ENCODE data around the gene CHST3. TPM values are rescaled to one million over a fixed set of nuclear protein-coding genes. Genes with fewer than 3 reads are reported as not detected.

Gene CHST3
- total and polyA plus RNA-seq, 9 of the 15 experiments (the other 6 are each of a cell fraction or from before 2014, with no cell fraction given) = 0.01 to 1.3 (median 0.15) TPM

DNA sequence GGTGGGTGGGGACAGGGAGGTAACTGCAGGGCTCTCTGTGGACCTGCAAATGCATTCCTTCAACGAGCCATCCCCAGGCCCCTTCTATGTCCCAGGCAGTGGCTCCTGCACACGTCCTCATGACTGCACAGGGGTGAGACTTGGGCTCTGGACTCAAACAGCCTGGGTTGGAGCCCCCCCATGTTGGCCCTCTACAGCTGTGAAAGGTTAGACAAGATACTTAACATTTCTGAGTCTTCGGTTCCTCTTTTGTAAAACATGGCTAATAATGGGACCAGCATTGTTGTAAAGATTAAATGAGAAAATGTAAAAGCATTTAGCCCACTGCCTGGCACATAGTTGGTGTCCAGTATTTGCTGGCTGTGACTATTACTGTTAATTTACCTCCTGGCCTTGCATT is 41.8 kb downstream of the CHST3 start (continued):
- TF ChIP-seq, protein P1, sequence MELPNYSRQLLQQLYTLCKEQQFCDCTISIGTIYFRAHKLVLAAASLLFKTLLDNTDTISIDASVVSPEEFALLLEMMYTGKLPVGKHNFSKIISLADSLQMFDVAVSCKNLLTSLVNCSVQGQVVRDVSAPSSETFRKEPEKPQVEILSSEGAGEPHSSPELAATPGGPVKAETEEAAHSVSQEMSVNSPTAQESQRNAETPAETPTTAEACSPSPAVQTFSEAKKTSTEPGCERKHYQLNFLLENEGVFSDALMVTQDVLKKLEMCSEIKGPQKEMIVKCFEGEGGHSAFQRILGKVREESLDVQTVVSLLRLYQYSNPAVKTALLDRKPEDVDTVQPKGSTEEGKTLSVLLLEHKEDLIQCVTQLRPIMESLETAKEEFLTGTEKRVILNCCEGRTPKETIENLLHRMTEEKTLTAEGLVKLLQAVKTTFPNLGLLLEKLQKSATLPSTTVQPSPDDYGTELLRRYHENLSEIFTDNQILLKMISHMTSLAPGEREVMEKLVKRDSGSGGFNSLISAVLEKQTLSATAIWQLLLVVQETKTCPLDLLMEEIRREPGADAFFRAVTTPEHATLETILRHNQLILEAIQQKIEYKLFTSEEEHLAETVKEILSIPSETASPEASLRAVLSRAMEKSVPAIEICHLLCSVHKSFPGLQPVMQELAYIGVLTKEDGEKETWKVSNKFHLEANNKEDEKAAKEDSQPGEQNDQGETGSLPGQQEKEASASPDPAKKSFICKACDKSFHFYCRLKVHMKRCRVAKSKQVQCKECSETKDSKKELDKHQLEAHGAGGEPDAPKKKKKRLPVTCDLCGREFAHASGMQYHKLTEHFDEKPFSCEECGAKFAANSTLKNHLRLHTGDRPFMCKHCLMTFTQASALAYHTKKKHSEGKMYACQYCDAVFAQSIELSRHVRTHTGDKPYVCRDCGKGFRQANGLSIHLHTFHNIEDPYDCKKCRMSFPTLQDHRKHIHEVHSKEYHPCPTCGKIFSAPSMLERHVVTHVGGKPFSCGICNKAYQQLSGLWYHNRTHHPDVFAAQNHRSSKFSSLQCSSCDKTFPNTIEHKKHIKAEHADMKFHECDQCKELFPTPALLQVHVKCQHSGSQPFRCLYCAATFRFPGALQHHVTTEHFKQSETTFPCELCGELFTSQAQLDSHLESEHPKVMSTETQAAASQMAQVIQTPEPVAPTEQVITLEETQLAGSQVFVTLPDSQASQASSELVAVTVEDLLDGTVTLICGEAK (IDR thresholded peaks at IDR 0.05) = no peak
- TF ChIP-seq, protein P1 (CRISPR knock-in tag; IDR thresholded peaks at IDR 0.05) = no peak
- TF ChIP-seq HDAC1 (IDR thresholded peaks at IDR 0.05) (no peak), ASH1L (IDR thresholded peaks at IDR 0.05; ENCODE audit: borderline replicate concordance, low read depth, partially characterized antibody) (no peak), NONO (IDR thresholded peaks at IDR 0.05; ENCODE audit: low read depth in 2 of 2, low read length in 1 of 2) (no peak), SMARCE1 (IDR thresholded peaks at IDR 0.05) (no peak), SOX6 (IDR thresholded peaks at IDR 0.05) (no peak), OTX1 (CRISPR knock-in tag; IDR thresholded peaks at IDR 0.05) (no peak)

Data from K562 (cell line).